Adrenal gland (tissue), 5 donors: ENCODE data around the gene KIAA1958.

Experiments used
- POLR2A ChIP-seq, 2 donors: fragments of 450-650 bp; IDR thresholded peaks; one replicate each; pipeline ENCODE4 v1.6.1; 2017; ENCODE audit warnings: antibody characterized with exemption in 2 of 2, mild to moderate bottlenecking in 2 of 2, moderate library complexity in 1 of 2
- TF ChIP-seq, protein P1 (sequence below), 6 experiments: fragments of 450-650 bp in 4 of 6; fragments of 200-600 bp in 2 of 6; sonication (generic) in 1 of 6; IDR thresholded peaks; 1 replicate in 5 of 6; 2 replicates in 1 of 6; pipeline versions ENCODE4 v1.5.1 to v1.8.0; 2016 to 2021; ENCODE audit warnings: antibody characterized with exemption in 6 of 6, mild to moderate bottlenecking in 2 of 6, moderate library complexity in 1 of 6
- donor health status: DM: no; HTN: no; CAD: no.

DNA sequence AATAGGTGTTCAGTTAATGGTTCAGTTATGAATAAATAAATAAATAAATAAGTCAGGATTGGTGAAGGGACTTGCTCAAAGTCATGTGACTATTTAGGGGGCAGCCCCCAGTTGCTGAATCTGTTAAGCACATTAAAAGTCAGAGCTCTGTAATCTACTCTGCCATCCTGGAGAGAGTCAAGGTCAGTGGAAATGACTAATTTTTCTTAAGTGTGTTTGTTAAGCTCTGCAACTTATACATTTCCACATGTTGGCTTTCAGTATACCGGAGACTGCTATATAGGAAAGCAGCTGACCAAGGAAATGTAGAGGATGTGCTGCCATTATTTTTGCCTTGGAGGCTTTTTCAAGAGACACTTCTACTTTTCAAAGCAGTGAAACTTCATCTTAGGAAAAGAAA is 57.9 kb downstream of the KIAA1958 start:
- TF ChIP-seq, protein P1, sequence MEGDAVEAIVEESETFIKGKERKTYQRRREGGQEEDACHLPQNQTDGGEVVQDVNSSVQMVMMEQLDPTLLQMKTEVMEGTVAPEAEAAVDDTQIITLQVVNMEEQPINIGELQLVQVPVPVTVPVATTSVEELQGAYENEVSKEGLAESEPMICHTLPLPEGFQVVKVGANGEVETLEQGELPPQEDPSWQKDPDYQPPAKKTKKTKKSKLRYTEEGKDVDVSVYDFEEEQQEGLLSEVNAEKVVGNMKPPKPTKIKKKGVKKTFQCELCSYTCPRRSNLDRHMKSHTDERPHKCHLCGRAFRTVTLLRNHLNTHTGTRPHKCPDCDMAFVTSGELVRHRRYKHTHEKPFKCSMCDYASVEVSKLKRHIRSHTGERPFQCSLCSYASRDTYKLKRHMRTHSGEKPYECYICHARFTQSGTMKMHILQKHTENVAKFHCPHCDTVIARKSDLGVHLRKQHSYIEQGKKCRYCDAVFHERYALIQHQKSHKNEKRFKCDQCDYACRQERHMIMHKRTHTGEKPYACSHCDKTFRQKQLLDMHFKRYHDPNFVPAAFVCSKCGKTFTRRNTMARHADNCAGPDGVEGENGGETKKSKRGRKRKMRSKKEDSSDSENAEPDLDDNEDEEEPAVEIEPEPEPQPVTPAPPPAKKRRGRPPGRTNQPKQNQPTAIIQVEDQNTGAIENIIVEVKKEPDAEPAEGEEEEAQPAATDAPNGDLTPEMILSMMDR (IDR thresholded peaks at IDR 0.05) = no peak
- no peak for TF ChIP-seq POLR2A (IDR thresholded peaks at IDR 0.05)
